GM18861 (cell line): ENCODE results near the gene HECW1.
A peak's percentile ranks its signal among the peaks of the same experiment; 100 is the strongest.

Experiments
- ATAC-seq: cut with Tn5 transposase; IDR thresholded peaks from one replicate; pipeline ENCODE4 v1.9.1; 2021; ENCODE audit not compliant: unreplicated experiment

Gene HECW1

DNA sequence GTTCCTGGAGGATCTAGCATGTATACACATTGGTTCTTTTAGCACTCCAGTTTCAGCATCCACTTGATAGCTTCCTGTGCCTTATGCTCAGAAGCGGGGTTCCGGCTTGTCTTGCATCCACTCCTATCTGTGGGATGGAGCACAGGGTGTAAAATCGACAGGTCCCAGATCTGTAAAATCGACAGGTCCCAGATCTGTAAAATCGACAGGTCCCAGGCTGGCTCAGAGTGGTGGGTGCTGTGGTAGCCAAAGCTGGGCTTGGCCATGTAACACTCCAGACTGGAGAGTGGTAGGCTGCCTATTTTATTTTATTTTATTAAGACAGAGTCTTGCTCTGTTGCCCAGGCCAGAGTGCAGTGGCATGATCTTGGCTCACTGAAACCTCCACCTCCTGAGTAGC is 30.3 kb downstream of the HECW1 start:
- no peak for ATAC-seq

GRCh38 chr7:43143918-43144589 is 31.6 kb downstream of the HECW1 start:
- no peak for ATAC-seq

DNA sequence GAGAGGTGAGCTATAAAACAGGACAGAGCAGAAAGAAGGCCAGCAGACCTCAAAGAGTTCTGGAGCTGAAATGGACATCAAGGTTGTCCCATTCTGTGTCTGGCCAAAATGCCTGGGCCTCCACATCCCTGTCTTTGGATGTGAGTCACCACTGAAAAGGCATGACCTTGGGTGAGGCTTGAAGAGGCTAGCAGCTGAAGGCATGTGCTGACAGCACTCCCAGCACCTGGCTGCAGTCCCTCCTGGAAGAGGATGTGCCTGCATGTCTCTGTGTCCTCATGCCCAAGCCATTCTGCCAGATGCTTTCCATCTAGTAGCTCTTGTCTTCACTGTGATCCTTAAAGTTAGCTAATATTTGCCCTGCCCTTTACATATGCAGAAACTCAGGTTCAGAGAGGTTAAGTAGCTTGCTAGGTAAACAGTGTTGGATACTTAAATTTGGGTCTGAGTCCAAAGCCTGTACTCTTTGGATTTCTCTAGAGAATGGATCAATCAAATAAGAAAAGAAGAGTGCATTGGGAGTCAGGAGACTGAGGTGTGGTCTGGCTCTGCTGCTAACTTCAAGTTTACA is 35.8 kb downstream of the HECW1 start:
- no peak for ATAC-seq

- no peak for ATAC-seq
These were observed 38.6 kb downstream of the HECW1 start for GRCh38 chr7:43151076-43151475.

DNA sequence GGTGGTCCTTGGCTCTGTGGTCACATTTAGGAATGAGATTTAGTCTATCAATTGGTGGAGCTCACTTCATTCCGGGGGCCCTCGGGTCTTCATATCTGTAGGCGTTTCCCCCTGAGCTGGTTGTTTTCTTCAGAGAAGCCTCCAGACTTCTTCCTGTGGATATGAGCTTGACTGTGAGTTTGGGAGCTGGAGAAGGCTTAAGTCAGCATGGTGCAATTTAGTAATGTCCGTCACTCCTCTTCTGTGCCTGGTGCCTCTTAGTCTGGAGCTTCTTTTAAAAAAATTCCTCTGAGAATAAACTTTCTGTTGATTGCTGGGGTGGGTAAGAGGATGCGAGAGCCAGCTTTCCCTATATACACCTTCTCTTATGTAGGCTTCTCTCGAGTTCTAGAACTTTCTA is 40.2 kb downstream of the HECW1 start:
- ATAC-seq = no peak

DNA sequence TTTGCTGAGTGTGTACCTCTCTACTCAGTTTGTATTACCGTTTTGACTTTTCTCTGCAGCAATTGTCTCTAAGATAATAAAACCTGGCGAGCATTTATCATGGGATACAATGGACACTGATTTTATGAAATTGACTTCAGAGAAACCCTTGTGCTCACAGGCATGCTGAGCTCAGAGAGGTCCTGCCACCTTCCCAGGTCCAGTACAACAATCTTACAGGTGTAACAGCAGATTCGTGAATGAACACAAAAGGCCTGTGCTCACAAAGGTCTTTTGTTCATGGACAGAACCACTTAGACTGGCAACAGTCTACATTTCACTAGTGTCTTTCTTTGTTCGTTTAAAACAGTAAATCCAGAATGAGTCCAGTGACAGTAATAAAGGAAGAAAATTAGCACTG is 43.2 kb downstream of the HECW1 start:
- ATAC-seq = no peak

GRCh38 chr7:43163885-43164284 is 51.4 kb downstream of the HECW1 start:
- ATAC-seq = no peak

GRCh38 chr7:43164757-43165156 is 52.3 kb downstream of the HECW1 start:
- peak; percentile 80 for ATAC-seq

GRCh38 chr7:43166686-43167085 is 54.2 kb downstream of the HECW1 start:
- no peak for ATAC-seq

DNA sequence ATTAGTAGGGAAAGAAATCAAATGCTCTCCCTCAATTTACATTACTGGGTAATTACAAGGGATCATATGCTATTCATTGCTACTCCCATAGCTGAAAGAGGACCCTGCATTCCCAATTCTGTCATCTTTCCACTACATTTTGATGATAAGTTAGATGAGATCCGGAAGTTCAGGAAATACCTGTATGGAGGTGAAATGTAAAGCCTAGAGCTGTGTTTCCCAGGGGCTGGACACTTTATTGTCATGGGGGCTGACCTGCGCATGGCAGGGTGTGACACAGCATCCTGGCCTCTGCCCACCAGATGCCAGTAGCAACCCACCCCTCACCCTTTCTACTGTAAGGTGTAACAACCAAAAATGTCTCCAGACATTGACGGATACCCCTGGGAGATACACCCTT is 56.6 kb downstream of the HECW1 start:
- ATAC-seq = no peak

DNA sequence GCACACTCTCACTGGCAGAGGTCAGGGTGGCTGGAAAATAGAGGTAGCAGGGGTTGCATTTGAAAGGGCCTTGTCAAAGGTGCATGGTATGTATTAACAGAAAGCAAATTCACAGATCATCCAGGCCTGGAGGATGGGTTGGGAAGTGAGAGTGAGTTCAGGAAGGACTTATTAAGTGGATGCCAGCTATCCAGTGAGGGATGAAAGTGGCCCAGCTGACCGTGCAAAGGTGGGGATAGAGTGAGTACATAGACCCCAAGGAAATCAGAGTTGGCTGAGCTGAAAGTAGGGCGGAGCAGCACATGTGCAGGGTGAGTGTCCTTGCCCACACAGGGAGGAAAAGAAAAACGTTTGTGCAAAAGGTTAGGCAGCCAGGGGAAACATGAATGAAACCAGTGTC is 58.1 kb downstream of the HECW1 start:
- no peak for ATAC-seq

DNA sequence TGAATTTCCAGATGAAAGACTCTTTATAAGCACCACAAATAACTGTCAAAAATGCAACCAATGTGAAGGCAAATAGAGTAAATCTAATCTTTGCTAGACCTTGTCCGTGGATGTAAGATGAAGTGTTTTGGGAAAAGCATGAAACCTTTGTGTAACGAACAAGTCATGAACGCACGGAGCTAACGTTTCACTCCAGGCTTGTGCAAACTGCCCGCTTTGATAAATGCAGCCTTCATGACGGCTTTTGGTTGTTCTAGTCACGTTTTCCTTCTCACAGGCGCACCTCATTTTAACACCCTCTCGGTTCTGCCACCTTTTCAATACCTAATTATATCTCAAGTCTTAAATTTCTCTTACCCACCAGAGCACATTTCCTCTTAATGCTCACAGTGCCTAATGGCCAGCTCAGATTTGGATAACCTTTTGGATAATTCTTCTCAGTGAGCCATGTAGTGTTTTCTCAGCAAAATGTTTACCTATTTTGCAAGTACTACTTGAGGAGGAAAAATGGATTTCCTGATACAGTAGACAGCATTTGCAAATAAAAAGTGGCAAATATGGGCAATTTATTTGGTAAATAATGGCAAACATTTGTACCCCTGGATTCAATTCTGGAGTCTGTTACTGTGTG is 63.2 kb downstream of the HECW1 start:
- no peak for ATAC-seq

- no peak for ATAC-seq
These were observed 66.9 kb downstream of the HECW1 start for GRCh38 chr7:43179393-43179792.

DNA sequence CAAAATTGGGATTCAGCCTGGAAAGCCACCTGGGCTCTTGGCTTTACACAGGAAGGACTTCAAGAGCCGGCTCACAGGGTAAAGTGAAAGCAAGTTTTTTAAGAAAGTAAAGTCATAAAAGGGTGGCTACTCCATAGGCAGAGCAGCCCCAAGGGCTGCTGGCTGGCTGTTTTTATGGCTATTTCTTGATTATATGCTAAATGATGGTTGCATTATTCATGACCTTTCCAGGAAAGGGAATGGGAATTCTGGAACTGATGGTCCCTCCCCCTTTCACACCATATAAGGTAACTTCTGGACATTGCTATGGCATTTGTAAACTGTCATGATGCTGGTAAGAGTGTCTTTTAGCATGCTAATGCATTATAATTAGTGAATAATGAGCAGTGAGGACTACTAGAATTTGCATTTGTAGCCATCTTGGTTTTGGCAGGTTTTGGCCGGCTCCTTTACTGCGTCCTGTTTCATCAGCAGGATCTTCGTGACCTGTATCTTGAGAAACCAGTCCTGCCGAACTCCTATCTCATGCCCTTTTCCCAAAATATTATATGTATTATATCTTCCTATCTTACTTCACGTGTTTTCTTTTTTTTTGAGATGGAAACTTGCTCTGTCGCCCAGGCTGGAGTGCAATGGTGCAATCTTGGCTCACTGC is 80.5 kb downstream of the HECW1 start:
- no peak for ATAC-seq

DNA sequence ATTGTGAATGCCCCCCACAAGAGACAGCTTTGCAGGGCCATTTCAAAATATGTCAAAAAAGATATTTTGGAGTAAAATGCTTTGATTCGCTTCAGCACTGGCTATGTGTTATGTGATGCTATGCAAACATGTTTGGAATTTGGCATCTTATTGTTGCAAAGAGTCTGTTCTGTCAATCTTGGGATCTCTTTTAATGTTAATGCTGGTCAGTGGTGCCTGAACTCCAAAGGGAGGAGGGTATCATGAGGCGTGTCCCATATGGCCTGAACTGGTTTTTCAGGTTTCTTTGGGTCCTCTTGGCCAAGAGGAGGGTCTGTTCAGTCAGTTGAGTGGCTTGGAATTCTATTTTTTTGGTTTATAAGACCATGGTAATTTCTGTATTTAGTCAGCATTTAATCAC is 81.4 kb downstream of the HECW1 start:
- ATAC-seq = no peak

DNA sequence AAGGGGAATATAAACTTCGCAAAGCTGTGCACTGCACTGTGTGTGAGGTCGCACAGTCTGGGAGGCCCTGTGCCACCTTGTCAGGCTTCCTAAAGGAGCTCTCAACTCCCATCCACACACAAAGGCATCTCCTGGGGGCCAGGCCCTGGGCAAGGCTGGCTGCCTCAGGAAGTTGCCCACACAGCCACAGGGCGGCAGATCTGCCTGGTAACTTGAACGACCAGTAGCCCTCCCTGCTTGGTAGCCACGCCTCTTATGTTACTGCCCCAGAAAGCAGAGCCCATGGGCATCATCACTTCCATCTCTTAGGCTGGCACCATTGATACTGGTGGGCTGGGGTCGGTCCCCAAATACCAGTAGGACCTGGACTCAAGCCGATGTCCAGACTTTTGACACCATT is 82.8 kb downstream of the HECW1 start:
- no peak for ATAC-seq

DNA sequence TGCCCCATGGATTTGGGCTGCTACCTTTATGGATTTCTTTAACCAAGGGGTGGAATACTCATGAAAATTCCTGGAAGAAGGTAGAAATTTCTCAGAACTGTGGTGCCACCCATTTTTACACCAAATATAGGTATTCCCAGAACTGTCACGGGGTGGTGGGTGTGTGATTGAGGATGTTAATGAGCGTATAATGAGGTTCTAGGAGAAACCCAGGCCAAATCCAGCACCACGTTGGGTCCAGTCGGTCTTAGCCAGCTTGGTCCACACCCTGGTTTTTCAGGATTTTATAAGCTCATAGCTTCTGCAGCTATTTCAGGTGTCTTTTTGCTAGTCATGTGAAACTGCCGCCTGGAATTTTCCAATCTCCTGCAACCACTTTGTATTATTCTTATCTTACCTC is 83.3 kb downstream of the HECW1 start:
- ATAC-seq = no peak

DNA sequence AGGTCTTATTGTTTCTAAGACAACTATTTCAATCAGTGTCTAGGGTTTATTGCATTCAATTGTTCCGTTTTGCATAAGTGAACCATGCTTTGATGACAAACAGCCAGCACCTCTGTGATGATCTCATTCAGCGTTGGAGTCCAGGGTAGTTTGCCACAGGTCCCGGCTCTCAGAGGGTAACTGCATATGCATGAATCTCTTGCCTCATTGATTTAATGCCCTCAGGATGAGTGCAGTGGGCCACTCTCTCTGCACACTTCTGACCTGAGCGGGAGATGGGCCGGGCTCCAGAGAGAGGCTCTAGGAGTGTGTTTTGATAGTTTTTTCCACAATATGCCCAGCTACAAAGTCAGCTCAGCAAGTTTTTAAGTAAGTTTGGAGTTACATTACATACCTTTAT is 83.9 kb downstream of the HECW1 start:
- no peak for ATAC-seq

DNA sequence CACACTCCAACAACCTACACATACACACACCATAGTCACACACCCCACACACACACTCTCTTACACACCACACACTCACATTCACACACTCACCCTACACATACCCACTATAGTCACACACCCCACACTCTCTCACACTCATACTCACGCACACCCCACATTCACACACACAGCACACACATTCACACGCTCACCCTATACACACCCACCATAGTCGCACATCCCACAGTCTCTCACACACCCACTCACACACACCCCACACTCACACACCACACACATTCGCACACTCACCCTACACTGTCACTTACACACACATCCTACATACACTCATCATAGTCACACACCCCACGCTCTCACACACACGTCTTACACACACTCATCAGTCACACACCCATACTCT is 85.6 kb downstream of the HECW1 start:
- no peak for ATAC-seq

DNA sequence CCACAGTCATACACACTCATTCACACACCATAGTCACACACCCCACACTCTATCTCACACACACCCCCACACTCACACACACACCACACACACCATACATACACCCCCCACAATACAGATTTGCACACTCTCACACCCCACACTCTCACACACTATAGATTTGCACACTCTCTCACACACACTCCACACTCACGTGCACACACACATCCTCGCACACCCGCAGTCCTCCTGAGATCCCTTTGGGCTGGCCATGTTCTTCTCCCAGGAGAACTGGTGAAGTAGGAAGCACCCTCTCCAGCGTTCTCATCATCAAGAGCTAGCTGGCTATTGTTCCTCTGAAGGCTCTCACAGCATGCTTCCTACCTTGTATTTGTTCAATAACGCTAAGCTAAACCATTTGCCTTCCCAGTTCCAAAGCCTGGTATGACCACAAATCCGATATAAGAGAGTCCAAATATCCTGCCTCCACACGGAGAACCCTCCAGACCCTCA is 86.2 kb downstream of the HECW1 start:
- no peak for ATAC-seq

GRCh38 chr7:43199371-43200160 is 87.1 kb downstream of the HECW1 start:
- ATAC-seq = no peak
